ENCODE measurements around the gene RPS6KA1.
"Not testable (repeated sequence)": the region's sequence is repeated elsewhere in the genome, so short reads cannot be mapped to it uniquely, and the experiment has no call there.

Gene RPS6KA1

GRCh38 chr1:26556111-26556510, 26.6 kb downstream of the RPS6KA1 start:
- no peak for DNase-seq

- no peak for DNase-seq
Measured at GRCh38 chr1:26557008-26557407, 27.4 kb downstream of the RPS6KA1 start.

- DNase-seq: no peak
Measured at GRCh38 chr1:26558685-26559048, 29.1 kb downstream of the RPS6KA1 start.

- no peak for DNase-seq
Measured at GRCh38 chr1:26560403-26560780, 30.8 kb downstream of the RPS6KA1 start.

- DNase-seq: no peak
Measured at GRCh38 chr1:26570287-26570686, 40.7 kb downstream of the RPS6KA1 start.

- no peak for DNase-seq
Measured at GRCh38 chr1:26571381-26571780, 41.8 kb downstream of the RPS6KA1 start.

GRCh38 chr1:26574018-26574417, 44.5 kb downstream of the RPS6KA1 start:
- no peak for DNase-seq

- no peak for DNase-seq
Measured at GRCh38 chr1:26574719-26575251, 45.2 kb downstream of the RPS6KA1 start.

GRCh38 chr1:26575348-26575747, 45.8 kb downstream of the RPS6KA1 start:
- no peak for DNase-seq

GRCh38 chr1:26578167-26578566, 48.6 kb downstream of the RPS6KA1 start:
- no peak for DNase-seq

GRCh38 chr1:26579681-26580111, 50.1 kb downstream of the RPS6KA1 start:
- DNase-seq: no peak

- DNase-seq: no peak
Measured at GRCh38 chr1:26580116-26580515, 50.6 kb downstream of the RPS6KA1 start.

- DNase-seq: no peak
Measured at GRCh38 chr1:26581287-26581651, 51.7 kb downstream of the RPS6KA1 start.

GRCh38 chr1:26582053-26582835, 52.7 kb downstream of the RPS6KA1 start:
- peak; percentile 70 for DNase-seq

GRCh38 chr1:26582836-26583460, 53.4 kb downstream of the RPS6KA1 start:
- peak; percentile 87 for DNase-seq

GRCh38 chr1:26583646-26584485, 54.3 kb downstream of the RPS6KA1 start:
- no peak for DNase-seq

- not testable (repeated sequence) for DNase-seq
Measured at GRCh38 chr1:26584588-26584987, 55.0 kb downstream of the RPS6KA1 start.

- DNase-seq: no peak
Measured at GRCh38 chr1:26585471-26585870, 55.9 kb downstream of the RPS6KA1 start.

- DNase-seq: no peak
Measured at GRCh38 chr1:26593385-26593784, 63.8 kb downstream of the RPS6KA1 start.

- not testable (repeated sequence) for DNase-seq
Measured at GRCh38 chr1:26594593-26594992, 65.0 kb downstream of the RPS6KA1 start.

- DNase-seq: no peak
Measured at GRCh38 chr1:26597629-26598039, 68.1 kb downstream of the RPS6KA1 start.

GRCh38 chr1:26598890-26599289, 69.3 kb downstream of the RPS6KA1 start:
- DNase-seq: no peak

GRCh38 chr1:26602378-26602959, 72.9 kb downstream of the RPS6KA1 start:
- DNase-seq: no peak
